ENCODE data around the gene TNRC6C.

GRCh38 chr17:77943971-77944370 is 14.5 kb upstream of the TNRC6C start:
- no peak for TF ChIP-seq POLR2A (IDR thresholded peaks at IDR 0.05; ENCODE audit: low read length)
- no peak for TF ChIP-seq GATA1 (IDR thresholded peaks at IDR 0.05; ENCODE audit: low read depth, low read length)

All from erythroblast (primary cell).